ENCODE measurements around the gene SETMAR. TPM values are rescaled to one million over a fixed set of nuclear protein-coding genes. Genes with fewer than 3 reads are reported as not detected.
A peak's percentile ranks its signal among the peaks of the same experiment; 100 is the strongest.

The SETMAR gene
- total RNA-seq, 3 donors from 2014 or later: 11.3 to 15.4 (median 13.2) TPM

DNA sequence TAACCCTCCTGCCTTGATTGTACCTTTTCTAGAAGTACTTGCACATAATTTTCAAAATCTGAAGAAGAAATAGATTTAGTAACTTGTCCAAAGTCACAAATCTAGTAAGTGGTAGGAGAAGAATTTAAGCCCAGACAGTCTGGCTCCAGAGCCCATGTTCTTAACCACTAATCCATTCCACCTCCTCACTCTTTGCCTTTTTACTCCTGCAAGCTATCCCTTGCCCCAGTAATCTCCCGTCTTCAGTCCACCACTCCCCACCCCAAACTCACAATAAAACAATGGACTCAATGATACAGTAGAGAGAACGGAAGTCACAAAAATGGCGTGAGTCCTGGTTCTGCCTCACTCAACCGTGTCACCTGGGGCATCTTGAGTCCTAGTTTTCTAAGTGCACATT lies 48.7 kb downstream of the SETMAR start:
- DNase-seq: no peak
- ATAC-seq: no peak
- no peaks in the 10 kb centered on the region for H3K36me3 ChIP-seq (ENCODE audit: low read depth)
- H3K4me3 ChIP-seq: no peak overlapping the region
- TF ChIP-seq, protein P1, sequence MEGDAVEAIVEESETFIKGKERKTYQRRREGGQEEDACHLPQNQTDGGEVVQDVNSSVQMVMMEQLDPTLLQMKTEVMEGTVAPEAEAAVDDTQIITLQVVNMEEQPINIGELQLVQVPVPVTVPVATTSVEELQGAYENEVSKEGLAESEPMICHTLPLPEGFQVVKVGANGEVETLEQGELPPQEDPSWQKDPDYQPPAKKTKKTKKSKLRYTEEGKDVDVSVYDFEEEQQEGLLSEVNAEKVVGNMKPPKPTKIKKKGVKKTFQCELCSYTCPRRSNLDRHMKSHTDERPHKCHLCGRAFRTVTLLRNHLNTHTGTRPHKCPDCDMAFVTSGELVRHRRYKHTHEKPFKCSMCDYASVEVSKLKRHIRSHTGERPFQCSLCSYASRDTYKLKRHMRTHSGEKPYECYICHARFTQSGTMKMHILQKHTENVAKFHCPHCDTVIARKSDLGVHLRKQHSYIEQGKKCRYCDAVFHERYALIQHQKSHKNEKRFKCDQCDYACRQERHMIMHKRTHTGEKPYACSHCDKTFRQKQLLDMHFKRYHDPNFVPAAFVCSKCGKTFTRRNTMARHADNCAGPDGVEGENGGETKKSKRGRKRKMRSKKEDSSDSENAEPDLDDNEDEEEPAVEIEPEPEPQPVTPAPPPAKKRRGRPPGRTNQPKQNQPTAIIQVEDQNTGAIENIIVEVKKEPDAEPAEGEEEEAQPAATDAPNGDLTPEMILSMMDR (IDR thresholded peaks at IDR 0.05): no peak
- H3K9me3 ChIP-seq: no peaks in the 10 kb centered on the region
- intact Hi-C loops (cut with DNase I, micrococcal nuclease): loop anchor here (5.0 kb wide), 1 partner anchor 280 kb away; no protein-coding TSS in a partner anchor
- H3K4me1 ChIP-seq (ENCODE audit: low read depth): no peaks in the 10 kb centered on the region

GRCh38 chr3:4355401-4356219 lies 52.4 kb downstream of the SETMAR start:
- ATAC-seq (peak; percentile 67), DNase-seq (peak in 1 of 3 donors; percentile 39)
- H3K36me3 ChIP-seq (ENCODE audit: low read depth): no peaks in the 10 kb centered on the region
- TF ChIP-seq, protein P1 (IDR thresholded peaks at IDR 0.05): no peak
- no peaks in the 10 kb centered on the region for H3K9me3 ChIP-seq
- H3K4me1 ChIP-seq (ENCODE audit: low read depth): no peaks in the 10 kb centered on the region
- no peak overlapping the region for H3K4me3 ChIP-seq
- intact Hi-C loops (cut with DNase I, micrococcal nuclease): no loop called here

GRCh38 chr3:4356220-4356540 lies 53.0 kb downstream of the SETMAR start:
- DNase-seq: no peak
- intact Hi-C loops (cut with DNase I, micrococcal nuclease): no loop called here
- no peak overlapping the region for H3K4me3 ChIP-seq
- TF ChIP-seq, protein P1 (IDR thresholded peaks at IDR 0.05): no peak
- ATAC-seq: no peak
- no peaks in the 10 kb centered on the region for H3K9me3 ChIP-seq
- H3K4me1 ChIP-seq (ENCODE audit: low read depth): no peaks in the 10 kb centered on the region
- no peaks in the 10 kb centered on the region for H3K36me3 ChIP-seq (ENCODE audit: low read depth)

- Histone ChIP-seq H3K4me1 (ENCODE audit: low read depth) (no peaks in the 10 kb centered on the region), H3K4me3 (no peak overlapping the region), H3K9me3 (no peaks in the 10 kb centered on the region), H3K36me3 (ENCODE audit: low read depth) (no peaks in the 10 kb centered on the region)
- no peak for ATAC-seq
- intact Hi-C loops (cut with DNase I, micrococcal nuclease): no loop called here
- DNase-seq: no peak
- TF ChIP-seq, protein P1 (IDR thresholded peaks at IDR 0.05): no peak
These were observed 53.6 kb downstream of the SETMAR start for GRCh38 chr3:4356546-4357410.

- Histone ChIP-seq H3K9me3 (no peaks in the 10 kb centered on the region), H3K36me3 (ENCODE audit: low read depth) (no peaks in the 10 kb centered on the region), H3K4me1 (ENCODE audit: low read depth) (no peaks in the 10 kb centered on the region), H3K4me3 (no peak overlapping the region)
- intact Hi-C loops (cut with DNase I, micrococcal nuclease): no loop called here
- no peak for ATAC-seq
- no peak for DNase-seq
- TF ChIP-seq, protein P1 (IDR thresholded peaks at IDR 0.05): no peak
These were observed 55.1 kb downstream of the SETMAR start for GRCh38 chr3:4358273-4358672.
